IMR-90 (cell line): ENCODE measurements around the gene RTF1. TPM values are rescaled to one million over a fixed set of nuclear protein-coding genes. Genes with fewer than 3 reads are reported as not detected.

ENCODE experiments used
- ATAC-seq: fragments of 200-7000 bp; cut with Tn5 transposase; 2 replicates; pipeline ENCODE4 v1.9.1; 2020; ENCODE audit warnings: low read depth, mild to moderate bottlenecking, moderate library complexity
- BruUV-seq: library from RNA; stranded (reverse); fragments of 400-500 nt; replicated peaks from 2 replicates; lab custom pipeline; 2021; lab: Mats Ljungman, UMichigan
- CTCF ChIA-PET: fragments of 300-600 bp; formaldehyde crosslinking; extraction: SDS; loops from one replicate; lab custom pipeline; 2021; ENCODE audit warnings: antibody characterized with exemption; lab: Yijun Ruan, JAX
- POLR2A ChIA-PET: fragments of 300-600 bp; sonication (Branson Sonifier 250); formaldehyde crosslinking; loops from one replicate; lab custom pipeline; 2022; ENCODE audit warnings: antibody characterized with exemption; ENCODE audit not compliant: unreplicated experiment; lab: Charles Lee
- DNase-seq: peaks from one replicate; pipeline ENCODE4 v3.0.0; 2013
- H2AFZ ChIP-seq: replicated peaks from 2 replicates; pipeline ENCODE3; 2013; ENCODE audit warnings: low read length, mild to moderate bottlenecking; ENCODE audit not compliant: poor library complexity
- H2AK5ac ChIP-seq: 2 replicates; pipeline ENCODE4 v1.6.1; 2013; ENCODE audit warnings: low read depth, low read length, inconsistent platforms
- H2AK9ac ChIP-seq: replicated peaks from 2 replicates; pipeline ENCODE3; 2013; ENCODE audit warnings: mild to moderate bottlenecking, low read depth, low read length, moderate library complexity; ENCODE audit not compliant: poor library complexity
- H2BK120ac ChIP-seq: 2 replicates; pipeline ENCODE4 v1.6.1; 2013; ENCODE audit warnings: low read depth, low read length, inconsistent platforms
- H2BK15ac ChIP-seq: 3 replicates; pipeline ENCODE4 v1.6.1; 2013; ENCODE audit warnings: low read depth, low read length, inconsistent platforms
- H2BK20ac ChIP-seq: 2 replicates; pipeline ENCODE4 v1.6.1; 2013; ENCODE audit warnings: low read depth, mild to moderate bottlenecking, inconsistent platforms, low read length, moderate library complexity
- H2BK5ac ChIP-seq: 2 replicates; pipeline ENCODE4 v1.6.1; 2013; ENCODE audit warnings: mild to moderate bottlenecking, low read depth, low read length, inconsistent platforms; ENCODE audit not compliant: poor library complexity, severe bottlenecking
- H3K14ac ChIP-seq: replicated peaks from 2 replicates; pipeline ENCODE4 v1.6.1; 2013; ENCODE audit warnings: low read depth, low read length, inconsistent platforms
- H3K18ac ChIP-seq: 2 replicates; pipeline ENCODE4 v1.6.1; 2013; ENCODE audit warnings: low read depth, low read length, control low read depth
- H3K23ac ChIP-seq: 2 replicates; pipeline ENCODE4 v1.6.1; 2013; ENCODE audit warnings: low read depth, low read length, inconsistent platforms
- H3K27ac ChIP-seq: 2 replicates; pipeline ENCODE4 v1.5.1; 2013; ENCODE audit warnings: mild to moderate bottlenecking, control low read depth, low read length; ENCODE audit not compliant: insufficient read depth
- H3K27me3 ChIP-seq: 2 replicates; pipeline ENCODE4 v1.6.1; 2013; ENCODE audit warnings: low read length; ENCODE audit not compliant: control insufficient read depth, insufficient read depth
- H3K36me3 ChIP-seq: 2 replicates; pipeline ENCODE4 v1.6.1; 2013; ENCODE audit warnings: low read length, mixed read lengths; ENCODE audit not compliant: control insufficient read depth, insufficient read depth
- H3K4ac ChIP-seq: 2 replicates; pipeline ENCODE4 v1.6.1; 2013; ENCODE audit warnings: low read depth, low read length, inconsistent platforms
- H3K4me1 ChIP-seq: 2 replicates; pipeline ENCODE4 v1.6.1; 2013; ENCODE audit warnings: low read length, mixed read lengths; ENCODE audit not compliant: control insufficient read depth, insufficient read depth
- H3K4me2 ChIP-seq: 2 replicates; pipeline ENCODE4 v1.6.1; 2013; ENCODE audit warnings: low read depth, mild to moderate bottlenecking, control low read depth, low read length, moderate library complexity
- H3K4me3 ChIP-seq: 2 replicates; pipeline ENCODE4 v1.5.1; 2013; ENCODE audit warnings: low read depth, mild to moderate bottlenecking, control low read depth, low read length, moderate library complexity; ENCODE audit not compliant: insufficient read depth
- H3K56ac ChIP-seq: 2 replicates; pipeline ENCODE4 v1.6.1; 2013; ENCODE audit warnings: low read length, inconsistent platforms; ENCODE audit not compliant: insufficient read depth; ENCODE audit errors: extremely low read depth
- H3K79me1 ChIP-seq, 2 experiments: 2 replicates each; pipeline ENCODE4 v1.6.1; 2013; ENCODE audit warnings: low read length in 2 of 2, inconsistent platforms in 1 of 2, low read depth in 1 of 2
- H3K9ac ChIP-seq: 2 replicates; pipeline ENCODE4 v1.6.1; 2013; ENCODE audit warnings: low read depth, low read length, control low read depth
- H3K9me1 ChIP-seq: 2 replicates; pipeline ENCODE4 v1.6.1; 2013; ENCODE audit warnings: low read length, inconsistent platforms; ENCODE audit not compliant: insufficient read depth
- H3K9me3 ChIP-seq: 2 replicates; pipeline ENCODE4 v1.6.1; 2013; ENCODE audit warnings: low read length; ENCODE audit not compliant: control insufficient read depth, insufficient read depth
- H4K20me1 ChIP-seq: 2 replicates; pipeline ENCODE4 v1.6.1; 2013; ENCODE audit warnings: low read length, inconsistent platforms; ENCODE audit not compliant: insufficient read depth
- H4K5ac ChIP-seq: 2 replicates; pipeline ENCODE4 v1.6.1; 2013; ENCODE audit warnings: mild to moderate bottlenecking, low read depth, low read length, control low read depth
- H4K8ac ChIP-seq, 2 experiments: 2 replicates each; pipeline ENCODE4 v1.6.1; 2013; ENCODE audit warnings: low read depth in 2 of 2, low read length in 2 of 2, control low read depth in 1 of 2, inconsistent platforms in 1 of 2
- H4K91ac ChIP-seq: 2 replicates; pipeline ENCODE4 v1.6.1; 2013; ENCODE audit warnings: low read depth, low read length, inconsistent platforms; ENCODE audit not compliant: insufficient read depth
- CEBPB ChIP-seq: IDR thresholded peaks from 2 replicates; pipeline ENCODE4 v1.6.1; 2012; ENCODE audit warnings: low read depth, low read length, improper control_type of control experiment
- NFE2L2 ChIP-seq: fragments of 150-350 bp; IDR thresholded peaks from 2 replicates; pipeline ENCODE4 v1.6.1; 2016; ENCODE audit warnings: low read depth, mild to moderate bottlenecking, low read length
- POLR2A ChIP-seq: IDR thresholded peaks from 2 replicates; pipeline ENCODE4 v1.6.1; 2012; ENCODE audit warnings: mild to moderate bottlenecking, low read depth, low read length
- WGBS, 2 experiments: methylation state at CpG; one replicate each; pipeline versions ENCODE4 v1.1.5 to v1.1.7; 2013; ENCODE audit warnings: missing lambda C conversion rate in 2 of 2; ENCODE audit not compliant: insufficient read length in 1 of 2; ENCODE audit errors: extremely low coverage in 2 of 2; 5-methylcytosine and 5-hydroxymethylcytosine counted together
- dilution Hi-C: fragments of 300-500 bp; cut with HindIII; formaldehyde crosslinking; loops from one replicate; pipeline ENCODE4 v1.14.3; 2018; ENCODE audit warnings: low sequenced_read_pairs; ENCODE audit not compliant: unreplicated experiment
- in situ Hi-C: fragments of 300-500 bp; cut with MboI; formaldehyde crosslinking; loops from 3 replicates; pipeline ENCODE4 v1.14.3; 2019; ENCODE audit warnings: low sequenced_read_pairs, inconsistent platforms, mixed read lengths
- intact Hi-C: fragments of 100-400 bp; cut with micrococcal nuclease; formaldehyde crosslinking; loops from 2 replicates; pipeline ENCODE4 v1.10.0; 2022
- polyA plus RNA-seq, 3 experiments: library from polyadenylated mRNA; depleted of rRNA; stranded (reverse); fragments of >200 nt; gene quantifications; 2 replicates each; pipeline ENCODE4 v1.2.3, GENCODE V29; 2012; ENCODE audit warnings: low replicate concordance in 1 of 3
- total RNA-seq: library from RNA; depleted of rRNA; stranded (reverse); fragments of >200 nt; gene quantifications from 2 replicates; pipeline ENCODE4 v1.2.3, GENCODE V29; 2012

RTF1 gene
- total and polyA plus RNA-seq, 2 of the 4 experiments (the other 2 are of a cell fraction) = 15.1 to 24.3 TPM

GRCh38 chr15:41474941-41475340, 58.0 kb downstream of the RTF1 start:
- in situ Hi-C loops = no loop called here

More at GRCh38 chr15:41474941-41475340, 58.0 kb downstream of the RTF1 start:
- H3K56ac ChIP-seq = no peak overlapping the region
- no peak overlapping the region for H3K4me2 ChIP-seq
- H3K9ac ChIP-seq = no peak overlapping the region
- peaks cover 15% of the 10 kb centered on the region for H3K9me1 ChIP-seq
- no peak overlapping the region for H2BK20ac ChIP-seq
- no peak overlapping the region for H3K27ac ChIP-seq
- H3K4me3 ChIP-seq = no peak overlapping the region
- no TSS peak for BruUV-seq
- H4K8ac ChIP-seq = no peak overlapping the region
- no peak overlapping the region for H2AK5ac ChIP-seq
- no peak overlapping the region for H4K5ac ChIP-seq
- no peak overlapping the region for H3K23ac ChIP-seq
- no peaks in the 10 kb centered on the region for H3K9me3 ChIP-seq
- H3K27me3 ChIP-seq = no peaks in the 10 kb centered on the region
- peaks cover 8 to 20% of the 10 kb centered on the region in 2 experiments; a peak in 2 of 4 replicates for H3K79me1 ChIP-seq
- H3K14ac ChIP-seq = no peak overlapping the region
- H3K36me3 ChIP-seq = peaks cover 54% of the 10 kb centered on the region
- dilution Hi-C loops = no loop called here
- intact Hi-C loops = no loop called here
- no peak overlapping the region for H4K91ac ChIP-seq
- no peak for DNase-seq
- TF ChIP-seq CEBPB (no peak), POLR2A (no peak), NFE2L2 (no peak)
- H3K4me1 ChIP-seq = peaks cover 2% of the 10 kb centered on the region
- H2AK9ac ChIP-seq = no peak overlapping the region
- no peak for ATAC-seq
- no peak overlapping the region for H2BK120ac ChIP-seq
- CTCF ChIA-PET = no interaction called here
- POLR2A ChIA-PET = no interaction called here
- no peak overlapping the region for H3K4ac ChIP-seq
- H2BK5ac ChIP-seq = no peak overlapping the region
- H2AFZ ChIP-seq = no peak overlapping the region
- 83% methylated on average over 1 of the region's 2 CpGs; no CpG with 5 or more reads in 1 of the 2 experiments for WGBS, 2 experiments
- no peaks in the 10 kb centered on the region for H4K20me1 ChIP-seq
- H2BK15ac ChIP-seq = no peak overlapping the region
- H3K18ac ChIP-seq = no peak overlapping the region
